H1 (cell line): Measurements from ENCODE around the gene TACC2. TPM values are rescaled to one million over a fixed set of nuclear protein-coding genes. Genes with fewer than 3 reads are reported as not detected.

Experiments
- CTCF ChIA-PET: fragments of 300-600 bp; sonication (Branson Sonifier 250); formaldehyde crosslinking; loops from one replicate; lab custom pipeline; 2021; ENCODE audit not compliant: partially characterized antibody; lab: Charles Lee
- POLR2A ChIA-PET: fragments of 300-600 bp; sonication (Branson Sonifier 250); formaldehyde crosslinking; loops from one replicate; lab custom pipeline; 2021; ENCODE audit warnings: inconsistent platforms; ENCODE audit not compliant: partially characterized antibody; lab: Charles Lee
- DNase-seq, 2 experiments: peaks; one replicate each; pipeline versions ENCODE4 v3.0.0 to v3.0.0-alpha.2; 2010 to 2022; ENCODE audit warnings: low spot score in 2 of 2, low read depth in 1 of 2, mixed read lengths in 1 of 2
- FAIRE-seq: peaks from 2 replicates; lab custom pipeline; 2011; peaks lifted over from hg19 to GRCh38; lab: Jason Lieb, UNC
- H2AFZ ChIP-seq: 2 replicates; pipeline ENCODE4 v1.8.1; 2012; ENCODE audit warnings: low read length, inconsistent platforms
- H2AK5ac ChIP-seq: 2 replicates; pipeline ENCODE4 v1.6.1; 2013; ENCODE audit warnings: low read depth, low read length
- H2BK120ac ChIP-seq: replicated peaks from 2 replicates; pipeline ENCODE3; 2013; ENCODE audit warnings: low read depth, low read length, inconsistent platforms
- H2BK12ac ChIP-seq: 2 replicates; pipeline ENCODE4 v1.6.1; 2013; ENCODE audit warnings: low read depth, low read length
- H2BK15ac ChIP-seq: 2 replicates; pipeline ENCODE4 v1.6.1; 2013; ENCODE audit warnings: low read length
- H2BK20ac ChIP-seq: 2 replicates; pipeline ENCODE4 v1.6.1; 2013; ENCODE audit warnings: low read length
- H2BK5ac ChIP-seq: 2 replicates; pipeline ENCODE4 v1.6.1; 2013; ENCODE audit warnings: low read depth, low read length
- H3K14ac ChIP-seq: 2 replicates; pipeline ENCODE4 v1.6.1; 2013; ENCODE audit warnings: inconsistent platforms; ENCODE audit not compliant: insufficient read length
- H3K18ac ChIP-seq: 2 replicates; pipeline ENCODE4 v1.6.1; 2013; ENCODE audit warnings: low read length; ENCODE audit errors: extremely low read depth
- H3K23ac ChIP-seq: 2 replicates; pipeline ENCODE4 v1.6.1; 2013; ENCODE audit warnings: inconsistent platforms; ENCODE audit not compliant: insufficient read length
- H3K23me2 ChIP-seq: 2 replicates; pipeline ENCODE4 v1.6.1; 2013; ENCODE audit warnings: low read depth, low read length
- H3K27ac ChIP-seq: 2 replicates; pipeline ENCODE4 v1.6.1; 2011; ENCODE audit warnings: low read depth, low read length, inconsistent platforms
- H3K27me3 ChIP-seq, 4 experiments: replicated peaks in 1 of 4; 1 replicate in 1 of 4; 2 replicates in 3 of 4; pipeline versions ENCODE4 v1.6.1 to v1.8.1; 2011 to 2013; ENCODE audit warnings: low read length in 3 of 4, mild to moderate bottlenecking in 3 of 4, inconsistent platforms in 2 of 4, mixed read lengths in 2 of 4, moderate library complexity in 1 of 4; ENCODE audit not compliant: control insufficient read depth in 3 of 4, insufficient read depth in 3 of 4; ENCODE audit errors: extremely low read depth in 1 of 4
- H3K36me3 ChIP-seq, 4 experiments: 2 replicates each; pipeline versions ENCODE4 v1.6.1 to v1.8.1; 2011 to 2013; ENCODE audit warnings: mild to moderate bottlenecking in 4 of 4, low read length in 3 of 4, moderate library complexity in 2 of 4, control low read depth in 1 of 4, inconsistent platforms in 1 of 4; ENCODE audit not compliant: insufficient read depth in 4 of 4, control insufficient read depth in 2 of 4
- H3K4ac ChIP-seq: replicated peaks from 2 replicates; pipeline ENCODE3; 2013; ENCODE audit warnings: low read length, low read depth, mixed read lengths, inconsistent platforms; ENCODE audit not compliant: insufficient read length
- H3K4me1 ChIP-seq, 4 experiments: replicated peaks in 1 of 4; 1 replicate in 1 of 4; 2 replicates in 3 of 4; pipeline versions ENCODE4 v1.6.1 to v1.8.1; 2011 to 2013; ENCODE audit warnings: low read length in 3 of 4, inconsistent platforms in 2 of 4, mixed read lengths in 1 of 4; ENCODE audit not compliant: insufficient read depth in 4 of 4, control insufficient read depth in 3 of 4
- H3K4me2 ChIP-seq, 2 experiments: 2 replicates each; pipeline versions ENCODE4 v1.6.1 to v1.8.1; 2011 to 2013; ENCODE audit warnings: low read depth in 2 of 2, low read length in 2 of 2, control low read depth in 1 of 2, inconsistent platforms in 1 of 2, mild to moderate bottlenecking in 1 of 2; ENCODE audit not compliant: insufficient read depth in 1 of 2
- H3K4me3 ChIP-seq, 4 experiments: fragments of 200-600, 300-600 bp in 1 of 4; sonication (generic), shearing (Covaris generic), sonication (Bioruptor Twin) in 1 of 4; 2 replicates each; pipeline versions ENCODE4 v1.5.1 to v1.8.1; 2011 to 2016; ENCODE audit warnings: low read length in 4 of 4, low read depth in 3 of 4, control low read depth in 2 of 4, inconsistent platforms in 2 of 4, mild to moderate bottlenecking in 2 of 4, mixed read lengths in 1 of 4, moderate library complexity in 1 of 4; ENCODE audit not compliant: insufficient read depth in 2 of 4; ENCODE audit errors: extremely low read depth in 1 of 4
- H3K56ac ChIP-seq: replicated peaks from 2 replicates; pipeline ENCODE3; 2013; ENCODE audit warnings: low read depth, mild to moderate bottlenecking, mixed read lengths, low read length, inconsistent platforms; ENCODE audit not compliant: insufficient read length
- H3K79me1 ChIP-seq: 2 replicates; pipeline ENCODE4 v1.6.1; 2013; ENCODE audit warnings: low read depth, low read length, control low read depth
- H3K79me2 ChIP-seq, 2 experiments: 2 replicates each; pipeline versions ENCODE4 v1.6.1 to v1.8.1; 2012 to 2013; ENCODE audit warnings: low read length in 2 of 2, mild to moderate bottlenecking in 2 of 2, inconsistent platforms in 1 of 2; ENCODE audit not compliant: insufficient read depth in 2 of 2, control insufficient read depth in 1 of 2
- H3K9ac ChIP-seq, 4 experiments: replicated peaks in 1 of 4; 1 replicate in 1 of 4; 2 replicates in 3 of 4; pipeline versions ENCODE4 v1.6.1 to v1.8.1; 2011 to 2013; ENCODE audit warnings: low read depth in 3 of 4, low read length in 3 of 4, control low read depth in 2 of 4, mild to moderate bottlenecking in 2 of 4, moderate library complexity in 2 of 4, inconsistent platforms in 1 of 4; ENCODE audit errors: extremely low read depth in 1 of 4
- H3K9me3 ChIP-seq, 2 experiments: 2 replicates each; pipeline versions ENCODE4 v1.6.1 to v1.8.1; 2012 to 2013; ENCODE audit warnings: mild to moderate bottlenecking in 2 of 2, moderate library complexity in 2 of 2, control low read depth in 1 of 2, inconsistent platforms in 1 of 2, low read depth in 1 of 2, low read length in 1 of 2, mixed read lengths in 1 of 2; ENCODE audit not compliant: insufficient read depth in 2 of 2
- H4K20me1 ChIP-seq, 2 experiments: replicated peaks in 1 of 2; 2 replicates each; pipeline versions ENCODE3 to v1.8.1; 2011 to 2013; ENCODE audit warnings: inconsistent platforms in 2 of 2, low read length in 2 of 2, mild to moderate bottlenecking in 1 of 2; ENCODE audit not compliant: insufficient read depth in 2 of 2, control insufficient read depth in 1 of 2
- H4K5ac ChIP-seq: 2 replicates; pipeline ENCODE4 v1.6.1; 2013; ENCODE audit warnings: low read length, low read depth, mixed read lengths, inconsistent platforms; ENCODE audit not compliant: insufficient read length
- H4K8ac ChIP-seq: 2 replicates; pipeline ENCODE4 v1.8.0; 2013; ENCODE audit warnings: mild to moderate bottlenecking, moderate library complexity, low read length, inconsistent platforms; ENCODE audit not compliant: insufficient read depth; ENCODE audit errors: extremely low read depth
- H4K91ac ChIP-seq: replicated peaks from 2 replicates; pipeline ENCODE3; 2013; ENCODE audit warnings: low read length, mixed read lengths, inconsistent platforms; ENCODE audit not compliant: insufficient read length
- JUN ChIP-seq: IDR thresholded peaks from 2 replicates; pipeline ENCODE4 v1.6.1; 2011; ENCODE audit warnings: low read depth, mild to moderate bottlenecking, improper control_type of control experiment, low read length
- JUND ChIP-seq: IDR thresholded peaks from 2 replicates; pipeline ENCODE4 v1.6.1; 2011; ENCODE audit warnings: mild to moderate bottlenecking, improper control_type of control experiment, low read length
- SP1 ChIP-seq: IDR thresholded peaks from 2 replicates; pipeline ENCODE4 v1.6.1; 2011; ENCODE audit warnings: low read depth, low read length
- WGBS, 2 experiments: shearing (Covaris generic) in 1 of 2; methylation state at CpG; one replicate each; pipeline versions ENCODE4 v1.1.6 to v1.1.7; 2013 to 2015; ENCODE audit warnings: low lambda C conversion rate in 2 of 2, mixed read lengths in 2 of 2, inconsistent platforms in 1 of 2, low coverage in 1 of 2, missing lambda C conversion rate in 1 of 2; ENCODE audit not compliant: insufficient replicate concordance in 2 of 2, insufficient coverage in 1 of 2, insufficient read length in 1 of 2; ENCODE audit errors: extremely low coverage in 1 of 2, missing lambda C conversion rate in 1 of 2; 5-methylcytosine and 5-hydroxymethylcytosine counted together
- polyA plus RNA-seq, 7 experiments: library from polyadenylated mRNA; depleted of rRNA in 3 of 7; stranded (reverse) in 5 of 7; unstranded in 2 of 7; fragments of >200 nt in 5 of 7; fragments of 200-250 nt in 2 of 7; gene quantifications; 1 replicate in 5 of 7; 2 replicates in 1 of 7; 4 replicates in 1 of 7; pipeline versions ENCODE4 v1.2.1 to v1.2.3, GENCODE V29; 2011 to 2013; ENCODE audit warnings: missing spikeins in 2 of 7, mixed read lengths in 2 of 7
- total RNA-seq: library from RNA; stranded (reverse); fragmentation: NEBNext Ultra II Directional; extraction: Animal tissue kit (Norgen Biotek cat#: 25700); gene quantifications from 2 replicates; pipeline ENCODE4 v1.2.1, GENCODE V29; 2021
- TF ChIP-seq, protein P1 (sequence below): IDR thresholded peaks from 2 replicates; pipeline ENCODE4 v1.6.1; 2011; ENCODE audit warnings: low read depth, mild to moderate bottlenecking, low read length; ENCODE audit not compliant: insufficient read depth

The TACC2 gene
- total and polyA plus RNA-seq, 2 of the 8 experiments (the other 6 are each of a cell fraction or from before 2014, with no cell fraction given), result 21.2 to 46.6 TPM

DNA sequence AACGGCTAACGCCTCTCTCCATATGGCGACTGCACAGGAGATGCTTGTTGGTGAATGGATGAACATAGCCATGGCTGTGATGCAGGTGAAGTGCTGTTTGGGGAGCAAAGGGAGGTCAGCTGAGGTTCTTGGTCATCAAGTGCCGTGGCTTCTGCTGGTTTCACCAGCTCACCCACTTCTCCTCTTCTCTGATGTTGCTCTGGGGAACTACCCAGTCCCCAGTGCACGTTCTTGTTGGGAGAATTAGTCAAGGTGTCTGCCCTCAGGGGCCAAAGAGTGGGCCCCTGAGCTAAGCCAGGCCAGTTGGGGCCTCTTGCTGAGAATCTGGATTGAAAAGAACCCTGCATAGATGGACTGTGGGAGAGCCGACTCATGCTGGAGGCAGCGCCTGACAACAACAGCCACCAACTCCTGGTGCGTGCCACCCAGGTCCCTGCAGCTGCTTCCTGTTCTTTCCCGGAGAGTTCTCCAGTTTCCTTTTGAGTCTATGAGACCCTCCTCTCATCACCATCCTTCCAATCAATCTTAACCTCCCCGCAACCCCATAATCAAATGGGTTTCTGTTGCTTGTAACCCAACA lies 285.1 kb downstream of the TACC2 start:
- no peak overlapping the region for H2BK12ac ChIP-seq
- H3K18ac ChIP-seq, result no peak overlapping the region
- no peaks in the 10 kb centered on the region for H3K79me2 ChIP-seq
- no peak overlapping the region for H4K8ac ChIP-seq
- no peak overlapping the region for H2BK15ac ChIP-seq
- peaks cover 0 to 4% (median under 1%) of the 10 kb centered on the region in 4 experiments; a peak in 1 of 8 replicates for H3K36me3 ChIP-seq
- H3K27ac ChIP-seq, result no peak overlapping the region
- H3K56ac ChIP-seq, result no peak overlapping the region
- CTCF ChIA-PET, result interaction anchor here (1.0 to 1.2 kb wide), 2 partner anchors 241 to 285 kb away, joined by 3 to 4 read pairs; no protein-coding TSS in a partner anchor
- WGBS, 2 experiments, result 88% methylated on average over 10 of the region's 10 CpGs; no CpG with 5 or more reads in 1 of the 2 experiments
- no peak overlapping the region for H4K5ac ChIP-seq
- no peak overlapping the region for H2BK20ac ChIP-seq
- H3K14ac ChIP-seq, result no peak overlapping the region
- H3K9me3 ChIP-seq, result no peaks in the 10 kb centered on the region
- no peak for FAIRE-seq
- peak overlapping the region in 1 of 4 experiments; percentile 21; a peak in 1 of 7 replicates for H3K9ac ChIP-seq
- no peak overlapping the region for H3K4me2 ChIP-seq
- H4K91ac ChIP-seq, result no peak overlapping the region
- H2AFZ ChIP-seq, result no peak overlapping the region
- no peak overlapping the region for H3K23ac ChIP-seq
- no peak for DNase-seq
- H4K20me1 ChIP-seq, result peaks cover 0 to 2% of the 10 kb centered on the region in 2 experiments
- H3K79me1 ChIP-seq, result no peaks in the 10 kb centered on the region
- no peaks in the 10 kb centered on the region; a peak in 1 of 7 replicates for H3K27me3 ChIP-seq
- POLR2A ChIA-PET, result no interaction called here
- no peak overlapping the region for H2AK5ac ChIP-seq
- no peak overlapping the region for H2BK120ac ChIP-seq
- no peak overlapping the region for H2BK5ac ChIP-seq
- no peak overlapping the region for H3K4me3 ChIP-seq
- H3K23me2 ChIP-seq, result no peaks in the 10 kb centered on the region
- peaks cover 0 to 2% (median 0%) of the 10 kb centered on the region in 4 experiments; a peak in 2 of 7 replicates for H3K4me1 ChIP-seq
- no peak overlapping the region for H3K4ac ChIP-seq
- TF ChIP-seq, protein P1, sequence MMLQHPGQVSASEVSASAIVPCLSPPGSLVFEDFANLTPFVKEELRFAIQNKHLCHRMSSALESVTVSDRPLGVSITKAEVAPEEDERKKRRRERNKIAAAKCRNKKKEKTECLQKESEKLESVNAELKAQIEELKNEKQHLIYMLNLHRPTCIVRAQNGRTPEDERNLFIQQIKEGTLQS, result no peak
- TF ChIP-seq JUN (no peak), SP1 (no peak), JUND (no peak)
